ENCODE measurements around the gene SLC8B1. TPM values are rescaled to one million over a fixed set of nuclear protein-coding genes. Genes with fewer than 3 reads are reported as not detected.

The SLC8B1 gene
- total RNA-seq = 100 to 1,000 TPM in 2 of 4 donors, 10 to 100 TPM in 2; 49.5 to 112 (median 101) TPM

DNA sequence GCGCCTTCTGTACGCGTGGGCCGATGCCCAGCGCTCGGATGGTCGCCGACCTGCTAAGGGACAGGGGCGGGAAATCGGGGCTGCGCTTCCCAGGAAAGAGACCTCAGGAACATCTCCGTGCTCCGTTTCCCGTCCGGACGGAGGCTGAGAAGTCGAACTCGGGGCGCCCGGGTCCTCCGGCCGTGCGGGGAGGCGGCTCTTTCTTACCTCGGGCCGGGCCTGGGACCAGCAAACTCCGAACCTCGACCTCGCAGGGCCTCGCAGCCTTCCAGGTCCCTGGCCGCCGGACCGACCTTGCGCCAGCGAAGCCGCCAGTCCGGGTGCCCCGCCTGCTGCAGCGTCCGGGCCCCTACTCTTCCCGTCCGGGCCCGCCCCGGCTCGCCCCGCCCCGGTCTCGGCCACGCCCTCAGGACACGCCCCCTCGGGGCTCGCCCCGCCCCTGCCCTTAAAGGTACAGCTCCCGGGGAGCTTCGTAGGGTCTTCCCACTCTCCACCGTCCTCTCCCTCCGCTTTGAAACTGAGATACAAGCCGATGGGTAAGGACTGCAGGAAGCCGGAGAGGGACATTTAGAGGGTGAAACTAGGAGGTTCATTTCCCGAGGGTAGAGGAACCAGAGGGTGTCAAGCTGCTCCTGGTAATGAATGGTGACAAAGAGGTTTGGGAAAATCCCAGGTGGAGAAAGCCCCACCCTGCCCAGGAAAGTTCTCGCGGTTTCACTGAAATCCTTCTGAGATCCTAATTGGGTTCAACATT lies at the start of gene SLC8B1:
TSS of gene SLC8B1 (minus strand) at position 324 of the 754 bp plus-strand sequence. CDS start 2,231 bp downstream, outside the sequence.
- Histone ChIP-seq H3K36me3 (peaks cover 0 to 21% (median 0%) of the 10 kb centered on the region in 3 donors), H3K27ac (peak within 1 kb of the TSS; percentile 68 to 75 (median 74)), H3K4me1 (peaks cover 0 to 15% (median 0%) of the 10 kb centered on the region in 4 donors), H3K27me3 (no peaks in the 10 kb centered on the region), H3K9me3 (no peaks in the 10 kb centered on the region), H3K4me3 (peak within 1 kb of the TSS; percentile 51 to 64 (median 63))
- TF ChIP-seq, protein P1, sequence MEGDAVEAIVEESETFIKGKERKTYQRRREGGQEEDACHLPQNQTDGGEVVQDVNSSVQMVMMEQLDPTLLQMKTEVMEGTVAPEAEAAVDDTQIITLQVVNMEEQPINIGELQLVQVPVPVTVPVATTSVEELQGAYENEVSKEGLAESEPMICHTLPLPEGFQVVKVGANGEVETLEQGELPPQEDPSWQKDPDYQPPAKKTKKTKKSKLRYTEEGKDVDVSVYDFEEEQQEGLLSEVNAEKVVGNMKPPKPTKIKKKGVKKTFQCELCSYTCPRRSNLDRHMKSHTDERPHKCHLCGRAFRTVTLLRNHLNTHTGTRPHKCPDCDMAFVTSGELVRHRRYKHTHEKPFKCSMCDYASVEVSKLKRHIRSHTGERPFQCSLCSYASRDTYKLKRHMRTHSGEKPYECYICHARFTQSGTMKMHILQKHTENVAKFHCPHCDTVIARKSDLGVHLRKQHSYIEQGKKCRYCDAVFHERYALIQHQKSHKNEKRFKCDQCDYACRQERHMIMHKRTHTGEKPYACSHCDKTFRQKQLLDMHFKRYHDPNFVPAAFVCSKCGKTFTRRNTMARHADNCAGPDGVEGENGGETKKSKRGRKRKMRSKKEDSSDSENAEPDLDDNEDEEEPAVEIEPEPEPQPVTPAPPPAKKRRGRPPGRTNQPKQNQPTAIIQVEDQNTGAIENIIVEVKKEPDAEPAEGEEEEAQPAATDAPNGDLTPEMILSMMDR (IDR thresholded peaks at IDR 0.05) = no peak
- peak; percentile 91 to 92 for TF ChIP-seq POLR2A (IDR thresholded peaks at IDR 0.05)
- peak; percentile 85 to 94 (median 94) for DNase-seq

DNA sequence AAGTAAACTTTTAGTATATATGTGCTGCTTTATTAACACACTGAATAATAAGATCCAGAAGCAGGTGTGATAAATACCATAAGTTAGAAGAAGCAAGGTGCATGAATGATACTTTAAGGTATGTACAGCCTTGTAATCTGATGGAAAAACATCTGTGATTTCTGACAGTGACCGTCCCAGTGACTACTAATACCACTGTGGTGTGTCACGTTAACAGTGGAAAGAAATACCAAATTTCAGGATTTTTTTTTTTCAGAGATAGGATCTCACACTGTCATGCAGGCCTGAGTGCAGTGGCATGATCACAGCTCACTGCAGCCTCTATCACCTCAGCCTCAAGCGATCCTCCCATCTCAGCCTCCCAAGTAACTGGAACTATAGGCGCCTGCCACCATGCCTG lies 47.3 kb upstream of the SLC8B1 start:
- Histone ChIP-seq H3K27me3 (no peaks in the 10 kb centered on the region), H3K27ac (no peak overlapping the region), H3K36me3 (peaks cover 0 to 41% (median 0%) of the 10 kb centered on the region in 3 donors), H3K9me3 (no peaks in the 10 kb centered on the region), H3K4me1 (no peaks in the 10 kb centered on the region), H3K4me3 (no peak overlapping the region)
- no peak for TF ChIP-seq POLR2A (IDR thresholded peaks at IDR 0.05)
- DNase-seq = no peak

DNA sequence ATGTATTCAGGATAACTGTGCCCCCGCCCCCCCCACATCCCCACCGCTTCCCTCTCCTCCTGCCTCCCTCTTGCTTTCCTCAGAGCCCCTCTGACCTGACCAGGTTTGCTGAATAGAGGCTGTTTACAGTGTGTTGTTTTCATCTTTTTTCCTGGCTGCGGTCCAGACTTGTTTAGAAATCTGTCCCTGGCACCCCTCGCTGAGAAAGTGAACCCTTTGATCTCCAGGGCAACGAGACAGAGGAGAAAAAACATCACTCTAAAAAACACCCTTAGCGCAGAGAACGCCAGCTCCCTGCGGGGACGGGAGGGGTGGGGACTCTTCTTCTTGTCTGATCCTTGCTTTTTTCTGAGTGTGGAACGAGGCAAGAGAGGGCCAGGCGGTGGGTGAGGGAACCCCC lies 46.3 kb upstream of the SLC8B1 start:
- Histone ChIP-seq H3K27me3 (no peaks in the 10 kb centered on the region), H3K36me3 (peaks cover 0 to 40% (median 0%) of the 10 kb centered on the region in 3 donors), H3K4me3 (no peak overlapping the region), H3K27ac (no peak overlapping the region), H3K4me1 (no peaks in the 10 kb centered on the region), H3K9me3 (no peaks in the 10 kb centered on the region)
- no peak for TF ChIP-seq POLR2A (IDR thresholded peaks at IDR 0.05)
- TF ChIP-seq, protein P1 (IDR thresholded peaks at IDR 0.05) = no peak
- DNase-seq = no peak

DNA sequence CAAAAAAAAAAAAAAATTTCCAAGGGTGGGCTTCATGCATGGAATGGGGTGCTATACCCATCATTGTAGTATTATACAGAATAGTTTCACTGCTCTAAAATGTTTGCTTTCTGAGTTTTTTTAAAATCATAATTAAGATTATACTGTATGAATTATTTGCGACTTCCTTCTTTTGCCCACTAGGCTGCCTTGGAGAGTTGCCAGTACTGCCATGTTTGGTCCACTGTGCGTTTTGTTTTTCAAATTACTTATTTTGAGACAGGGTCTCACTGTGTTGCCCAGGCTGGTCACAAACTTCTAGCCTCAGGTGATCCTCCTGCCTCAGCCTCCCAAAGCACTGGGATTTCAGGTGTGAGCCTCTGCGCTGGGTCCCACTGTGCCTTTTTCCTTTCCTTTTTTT lies 43.4 kb upstream of the SLC8B1 start:
- H3K9me3 ChIP-seq = no peaks in the 10 kb centered on the region
- TF ChIP-seq, protein P1 (IDR thresholded peaks at IDR 0.05) = no peak
- TF ChIP-seq POLR2A (IDR thresholded peaks at IDR 0.05) = no peak
- H3K4me1 ChIP-seq = no peaks in the 10 kb centered on the region
- no peak for DNase-seq
- peaks cover 0 to 38% (median 0%) of the 10 kb centered on the region in 3 donors for H3K36me3 ChIP-seq
- H3K4me3 ChIP-seq = no peak overlapping the region
- no peak overlapping the region for H3K27ac ChIP-seq
- H3K27me3 ChIP-seq = no peaks in the 10 kb centered on the region

DNA sequence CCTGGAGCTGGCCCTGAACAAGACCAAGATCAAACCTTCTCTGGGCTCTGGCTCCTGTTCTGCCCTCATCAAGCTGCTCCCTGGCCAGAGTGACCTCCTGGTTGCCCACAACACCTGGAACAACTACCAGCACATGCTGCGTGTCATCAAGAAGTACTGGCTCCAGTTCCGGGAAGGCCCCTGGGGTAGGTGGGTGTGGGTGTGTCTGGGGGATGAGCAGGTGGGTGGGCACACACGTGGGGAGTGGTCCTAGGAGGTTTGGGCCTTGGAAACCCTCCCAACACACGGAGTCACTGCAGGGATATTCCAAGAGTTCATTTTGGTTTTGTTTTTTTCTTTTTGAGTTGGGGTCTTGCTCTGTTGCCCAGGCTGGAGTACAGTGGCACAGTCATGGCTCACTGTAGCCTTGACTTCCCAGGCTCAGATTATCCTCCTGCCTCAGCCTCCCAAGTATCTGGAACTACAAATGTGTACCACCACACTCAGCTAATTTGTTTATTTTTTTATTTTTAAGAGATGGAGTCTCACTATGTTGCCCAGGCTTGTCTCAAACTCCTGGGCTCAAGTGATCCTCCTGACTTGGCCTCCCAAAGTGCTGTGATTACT lies 40.0 kb upstream of the SLC8B1 start:
- Histone ChIP-seq H3K27ac (no peak overlapping the region), H3K4me3 (no peak overlapping the region), H3K36me3 (peaks cover 0 to 23% (median 0%) of the 10 kb centered on the region in 3 donors), H3K9me3 (no peaks in the 10 kb centered on the region), H3K4me1 (no peaks in the 10 kb centered on the region), H3K27me3 (no peaks in the 10 kb centered on the region)
- TF ChIP-seq, protein P1 (IDR thresholded peaks at IDR 0.05) = no peak
- TF ChIP-seq POLR2A (IDR thresholded peaks at IDR 0.05) = no peak
- DNase-seq = no peak

DNA sequence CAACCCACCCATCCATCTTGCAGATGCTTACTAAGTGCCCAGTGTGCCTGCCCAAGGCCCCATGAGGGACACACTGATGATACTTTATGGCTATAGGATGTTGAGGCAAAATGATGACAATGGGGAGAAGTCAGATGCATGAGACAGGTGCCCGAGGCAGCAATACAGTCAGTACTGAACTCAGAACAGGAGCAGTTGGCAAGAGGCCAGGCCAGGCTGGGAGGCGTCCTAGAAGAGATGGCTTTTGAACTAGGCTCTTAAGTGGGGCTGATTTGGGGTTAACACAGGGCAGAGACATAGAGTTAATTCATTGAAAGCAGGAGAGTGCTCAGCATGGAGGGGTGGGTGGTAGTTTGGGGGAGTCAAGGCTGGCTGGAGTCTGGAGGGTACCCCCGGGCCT lies 39.1 kb upstream of the SLC8B1 start:
- no peak for TF ChIP-seq POLR2A (IDR thresholded peaks at IDR 0.05)
- TF ChIP-seq, protein P1 (IDR thresholded peaks at IDR 0.05) = no peak
- Histone ChIP-seq H3K27ac (no peak overlapping the region), H3K4me3 (no peak overlapping the region), H3K9me3 (no peaks in the 10 kb centered on the region), H3K27me3 (no peaks in the 10 kb centered on the region), H3K4me1 (no peaks in the 10 kb centered on the region), H3K36me3 (peaks cover 0 to 23% (median 0%) of the 10 kb centered on the region in 3 donors)
- no peak for DNase-seq
